ENCODE data around the gene ZNF761.

DNA sequence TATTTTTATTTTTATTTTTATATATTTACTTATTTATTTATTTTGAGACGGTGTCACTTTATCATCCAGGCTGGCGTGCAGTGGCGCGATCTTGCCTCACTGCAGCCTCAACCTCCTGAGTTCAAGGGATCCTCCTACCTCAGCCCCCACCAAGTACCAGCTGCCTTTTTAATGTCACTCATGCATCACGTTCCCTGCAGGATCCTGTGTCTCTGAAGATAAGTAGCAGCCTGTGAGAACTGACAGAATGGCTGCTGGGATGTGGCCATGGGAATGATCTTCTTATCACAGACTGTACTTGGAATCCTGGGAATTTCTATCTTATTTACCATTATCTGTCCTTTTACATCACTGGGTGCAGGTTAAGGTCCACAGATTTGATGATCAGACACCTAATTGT, 9.2 kb upstream of the ZNF761 start:
- TF ChIP-seq EP300 (IDR thresholded peaks at IDR 0.05) (no peak), CTCF (IDR thresholded peaks at IDR 0.05) (no peak), POLR2A (IDR thresholded peaks at IDR 0.05) (no peak)
